ENCODE measurements around the gene RANGAP1. TPM values are rescaled to one million over a fixed set of nuclear protein-coding genes. Genes with fewer than 3 reads are reported as not detected.

RANGAP1 gene
- total RNA-seq = 121 and 135 TPM in 2 replicates

DNA sequence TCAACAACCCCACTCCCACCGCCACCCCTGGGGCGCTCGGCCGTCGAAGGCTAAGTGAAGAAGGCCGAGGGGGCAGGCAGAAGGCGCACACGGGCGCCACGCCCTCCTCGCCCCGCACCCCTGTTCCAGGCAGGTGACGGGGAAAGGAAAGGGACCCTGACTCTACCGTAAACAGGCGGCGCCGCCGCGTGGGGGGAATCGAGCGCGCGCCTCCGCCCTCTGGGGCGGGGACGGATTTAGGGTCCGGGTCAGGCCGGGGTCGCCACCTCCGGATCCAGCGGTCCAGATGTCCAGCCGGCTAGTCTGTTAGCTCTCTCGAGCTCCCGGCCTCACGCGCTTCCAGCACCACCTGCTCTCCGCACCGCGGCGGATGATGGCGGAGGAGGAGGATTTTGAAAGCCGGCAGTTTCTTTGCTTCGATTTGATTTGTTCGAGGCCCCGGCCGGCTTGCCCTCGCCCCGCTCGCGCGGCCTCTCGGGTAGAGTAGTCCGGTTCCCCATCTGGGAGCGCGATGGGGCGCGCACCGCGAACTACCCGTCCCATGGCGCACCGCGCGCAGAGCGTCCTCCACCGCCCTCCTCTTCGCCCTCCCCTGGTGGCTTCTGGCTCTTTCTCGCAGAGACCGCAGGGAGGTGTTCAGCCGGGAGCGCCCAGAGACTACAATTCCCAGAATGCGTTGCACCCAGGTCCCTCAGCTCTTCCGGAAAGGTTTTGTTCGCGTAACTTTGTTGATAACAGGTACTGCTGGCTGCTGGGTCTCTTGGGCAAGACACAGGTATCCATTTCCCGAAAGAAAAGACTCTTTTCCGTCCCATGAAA is at the start of gene RANGAP1:
Gene RANGAP1, minus strand, starts transcription at position 368 of the 819 bp plus-strand sequence. CDS start 5,143 bp downstream, outside the sequence.
- DNase-seq (ENCODE audit: extremely low read depth, low read depth, low spot score) = peak; percentile 90

GRCh38 chr22:41334951-41335635 is 49.1 kb upstream of the RANGAP1 start:
- no peak for DNase-seq (ENCODE audit: extremely low read depth, low read depth, low spot score)

- DNase-seq (ENCODE audit: extremely low read depth, low read depth, low spot score) = no peak
Observed at GRCh38 chr22:41334215-41334614, 48.2 kb upstream of the RANGAP1 start.

DNA sequence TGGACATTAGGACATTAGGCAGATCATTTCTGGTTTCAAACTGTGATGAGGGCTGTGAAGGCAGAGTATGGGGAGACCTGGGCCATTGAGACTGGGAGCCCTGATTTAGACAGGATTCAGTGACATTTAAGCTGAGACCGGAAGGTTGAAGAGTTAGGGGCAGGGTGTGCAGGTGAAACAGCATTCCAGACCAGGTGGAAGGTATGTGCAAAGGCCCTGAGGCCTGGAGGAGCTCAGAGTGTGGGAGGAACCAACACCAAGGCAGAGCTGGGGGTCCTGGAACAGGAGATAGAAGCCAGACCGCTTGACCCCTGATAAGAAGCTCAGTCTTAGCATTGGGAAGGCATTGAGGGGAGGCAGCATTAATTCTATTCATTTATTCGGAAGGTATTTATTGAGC is 47.8 kb upstream of the RANGAP1 start:
- DNase-seq (ENCODE audit: extremely low read depth, low read depth, low spot score) = no peak

- DNase-seq (ENCODE audit: extremely low read depth, low read depth, low spot score) = no peak
Observed at GRCh38 chr22:41332217-41332939, 46.4 kb upstream of the RANGAP1 start.

DNA sequence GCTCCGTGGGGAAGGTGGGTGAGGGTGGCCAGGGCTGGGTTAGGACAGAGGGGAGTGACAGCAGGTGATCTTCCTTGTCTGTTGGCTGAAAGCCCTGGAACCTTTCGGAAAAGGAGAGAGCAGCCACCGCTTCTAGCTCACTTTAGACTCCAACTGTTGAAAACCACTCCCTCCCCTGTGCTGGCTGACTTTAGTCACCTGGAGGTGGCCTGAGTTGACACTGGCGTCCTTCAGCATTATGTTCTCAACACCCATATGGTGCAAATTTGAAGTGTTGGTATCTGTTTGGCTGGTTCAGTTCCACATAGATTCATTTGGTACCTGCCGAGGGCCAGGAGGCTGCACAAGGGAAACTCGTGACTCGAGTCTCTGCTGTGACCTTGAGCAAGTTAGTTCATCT is 44.2 kb upstream of the RANGAP1 start:
- DNase-seq (ENCODE audit: extremely low read depth, low read depth, low spot score) = no peak

- DNase-seq (ENCODE audit: extremely low read depth, low read depth, low spot score) = no peak
Observed at GRCh38 chr22:41327124-41327523, 41.1 kb upstream of the RANGAP1 start.

DNA sequence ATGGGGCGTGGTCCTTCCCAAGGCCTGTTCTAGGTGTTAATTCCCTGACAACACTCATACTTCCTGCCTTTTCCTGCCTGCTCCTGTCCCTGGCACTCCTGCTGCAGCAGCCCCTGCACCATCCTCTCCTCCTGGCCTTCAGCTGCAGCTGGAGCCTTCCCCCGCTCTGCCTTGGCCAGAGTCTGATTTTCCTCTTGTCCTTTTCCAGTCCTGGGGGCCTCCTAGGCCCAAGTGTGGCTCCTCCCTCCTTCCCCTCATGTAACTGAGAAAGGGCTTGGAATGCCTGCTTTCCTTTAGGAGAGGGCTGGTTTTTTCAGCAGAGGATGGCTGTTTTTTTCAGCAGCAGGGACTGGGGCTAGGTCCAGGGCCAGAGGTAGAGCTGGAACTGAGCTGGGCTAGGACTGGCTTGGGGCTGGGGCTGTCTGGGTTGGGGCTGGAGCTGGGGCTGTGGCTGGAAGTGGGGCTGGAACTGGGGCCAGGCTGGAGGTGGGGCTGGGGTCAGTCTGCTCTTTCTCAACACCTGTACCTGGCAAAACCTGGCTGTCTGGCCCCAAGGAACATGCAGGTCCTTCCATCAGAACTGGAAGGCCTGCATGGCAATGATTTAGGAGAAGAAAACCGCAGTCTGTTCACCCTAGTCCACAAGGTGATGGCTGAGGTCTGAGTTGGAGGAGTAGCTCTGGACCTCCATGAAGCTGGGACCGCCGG is 39.0 kb upstream of the RANGAP1 start:
- no peak for DNase-seq (ENCODE audit: extremely low read depth, low read depth, low spot score)

DNA sequence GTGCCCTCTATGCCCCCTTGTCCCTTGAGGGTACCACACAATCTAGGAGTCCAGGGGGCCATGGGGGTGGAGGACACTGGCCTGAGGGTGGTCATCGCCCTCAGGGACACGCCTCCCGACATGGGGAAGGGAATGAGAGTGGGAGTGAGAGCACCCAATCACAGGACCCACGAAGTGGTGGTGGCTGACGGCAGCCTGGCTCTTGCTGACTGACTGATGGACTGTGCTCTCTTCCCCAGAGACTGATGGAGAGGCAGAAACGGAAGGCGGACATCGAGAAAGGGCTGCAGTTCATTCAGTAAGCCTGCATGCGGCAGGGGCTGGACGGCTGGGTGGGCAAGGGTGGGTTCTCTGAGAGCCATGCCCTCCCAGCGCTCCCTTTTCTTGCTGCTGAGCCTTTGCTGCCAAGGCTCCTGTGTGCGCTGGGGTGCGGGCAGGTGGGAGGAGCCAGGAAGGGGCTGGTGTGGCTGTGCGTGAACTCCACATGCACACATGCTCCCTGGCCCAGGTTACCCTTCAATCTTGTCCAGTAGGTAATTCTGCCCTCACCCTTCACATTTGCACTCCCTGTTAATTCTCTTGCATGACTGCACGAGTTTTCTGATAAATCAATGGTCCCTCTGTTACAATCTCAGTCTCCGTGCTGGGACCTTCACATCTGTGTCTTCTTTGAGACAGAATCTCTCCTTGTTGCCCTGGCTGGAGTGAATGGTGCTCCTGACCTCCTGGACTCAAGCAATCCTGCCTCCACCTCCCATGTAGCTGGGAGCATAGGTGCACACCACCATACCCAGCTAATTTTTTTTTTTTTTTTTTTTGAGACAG is 34.6 kb upstream of the RANGAP1 start:
- no peak for DNase-seq (ENCODE audit: extremely low read depth, low read depth, low spot score)

DNA sequence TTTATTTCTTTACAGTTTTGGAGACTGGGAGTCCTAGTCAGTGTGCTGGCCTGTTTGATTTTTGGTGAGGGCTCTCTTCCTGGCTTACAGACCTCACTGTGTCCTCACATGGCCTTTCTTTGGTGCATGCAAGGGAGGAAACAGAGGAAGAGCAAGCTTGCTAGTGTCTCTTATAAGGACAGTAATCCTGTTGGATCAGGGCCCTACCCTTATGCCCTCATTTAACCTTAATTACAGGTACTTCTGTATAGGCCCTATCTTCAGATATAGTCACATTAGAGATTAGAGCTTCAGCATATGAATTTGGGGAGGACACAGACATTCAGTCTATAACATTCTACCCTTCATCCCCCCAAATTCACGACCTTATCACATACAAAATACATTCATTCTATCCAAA is 29.6 kb upstream of the RANGAP1 start:
- no peak for DNase-seq (ENCODE audit: extremely low read depth, low read depth, low spot score)

DNA sequence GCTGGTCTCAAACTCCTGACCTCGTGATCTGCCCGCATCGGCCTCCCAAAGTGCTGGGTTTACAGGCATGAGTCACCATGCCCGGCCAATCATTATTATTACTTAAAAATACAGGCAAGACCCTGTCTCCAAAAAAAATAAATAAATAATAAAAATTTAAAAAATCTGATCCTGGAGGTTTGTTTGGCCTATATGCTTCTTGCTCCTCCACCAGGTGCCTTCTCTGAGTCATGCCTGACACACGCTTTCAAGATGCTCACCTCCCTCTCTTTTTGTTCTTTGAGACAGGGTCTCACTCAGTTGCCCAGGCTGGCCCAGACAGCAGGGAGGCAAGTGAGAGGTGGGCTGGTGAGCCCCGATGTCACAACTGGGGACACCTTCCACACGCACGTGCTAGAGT is 28.8 kb upstream of the RANGAP1 start:
- no peak for DNase-seq (ENCODE audit: extremely low read depth, low read depth, low spot score)

- no peak for DNase-seq (ENCODE audit: extremely low read depth, low read depth, low spot score)
Observed at GRCh38 chr22:41311487-41311886, 25.5 kb upstream of the RANGAP1 start.

DNA sequence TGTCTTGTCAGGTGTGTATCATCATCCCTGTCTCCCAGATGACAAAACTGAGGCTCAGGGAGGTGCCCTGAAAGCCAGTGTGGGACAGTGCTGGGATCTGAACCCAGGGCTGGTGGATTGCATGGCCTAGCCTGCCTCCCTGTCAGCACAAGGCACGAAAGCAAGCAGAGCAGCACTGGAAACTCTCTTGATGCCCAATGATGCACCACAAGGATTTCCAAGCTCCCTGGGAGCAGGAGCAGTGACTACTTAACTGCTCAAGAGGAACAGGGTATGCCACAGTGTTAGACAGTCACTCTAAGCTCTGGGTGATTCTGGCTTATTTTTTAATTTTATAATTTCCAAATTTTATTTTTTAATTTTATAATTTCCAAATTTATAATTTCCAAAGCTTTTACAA is 24.3 kb upstream of the RANGAP1 start:
- DNase-seq (ENCODE audit: extremely low read depth, low read depth, low spot score) = no peak

GRCh38 chr22:41308544-41308947 is 22.6 kb upstream of the RANGAP1 start:
- DNase-seq (ENCODE audit: extremely low read depth, low read depth, low spot score) = no peak

DNA sequence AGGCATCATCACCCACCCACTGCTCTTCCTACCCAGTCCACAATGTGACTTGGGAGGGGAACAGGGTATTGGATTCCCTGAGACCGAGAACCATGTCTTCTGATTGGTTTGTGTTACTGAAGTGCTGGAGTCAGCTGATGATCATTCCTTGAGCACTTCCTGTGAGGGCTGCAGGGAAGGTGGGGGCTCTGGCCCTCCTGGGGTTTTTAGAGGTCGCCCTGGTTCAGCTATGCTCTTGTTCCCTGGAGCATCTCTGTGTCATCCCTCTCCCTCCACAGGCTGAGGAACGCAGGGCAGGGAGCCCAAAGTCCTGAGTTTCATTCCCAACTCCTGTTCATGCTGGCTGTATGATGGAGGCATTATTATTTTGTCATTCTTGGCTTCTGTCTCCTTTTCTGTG is 22.1 kb upstream of the RANGAP1 start:
- no peak for DNase-seq (ENCODE audit: extremely low read depth, low read depth, low spot score)

DNA sequence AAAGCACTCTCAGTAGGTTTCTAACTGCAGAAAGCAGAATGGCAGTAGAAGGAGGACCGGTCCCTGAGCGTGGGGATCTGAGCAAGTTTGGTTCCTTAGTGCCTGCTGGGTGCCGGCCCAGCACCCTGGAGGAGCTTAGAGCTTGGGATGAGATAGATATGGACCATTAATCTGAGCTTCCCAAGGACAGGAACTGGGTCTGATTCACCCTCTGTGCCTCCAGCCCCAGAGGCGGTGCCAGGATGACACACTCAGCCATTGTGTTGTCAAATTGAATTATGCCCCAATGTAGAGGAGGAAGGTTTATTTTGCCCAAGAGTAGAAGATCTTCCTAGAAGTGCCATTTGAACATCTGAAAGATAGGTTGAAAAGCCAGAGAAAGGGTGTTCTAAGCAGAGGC is 19.7 kb upstream of the RANGAP1 start:
- no peak for DNase-seq (ENCODE audit: extremely low read depth, low read depth, low spot score)

- DNase-seq (ENCODE audit: extremely low read depth, low read depth, low spot score) = no peak
Observed at GRCh38 chr22:41302811-41303210, 16.8 kb upstream of the RANGAP1 start.

DNA sequence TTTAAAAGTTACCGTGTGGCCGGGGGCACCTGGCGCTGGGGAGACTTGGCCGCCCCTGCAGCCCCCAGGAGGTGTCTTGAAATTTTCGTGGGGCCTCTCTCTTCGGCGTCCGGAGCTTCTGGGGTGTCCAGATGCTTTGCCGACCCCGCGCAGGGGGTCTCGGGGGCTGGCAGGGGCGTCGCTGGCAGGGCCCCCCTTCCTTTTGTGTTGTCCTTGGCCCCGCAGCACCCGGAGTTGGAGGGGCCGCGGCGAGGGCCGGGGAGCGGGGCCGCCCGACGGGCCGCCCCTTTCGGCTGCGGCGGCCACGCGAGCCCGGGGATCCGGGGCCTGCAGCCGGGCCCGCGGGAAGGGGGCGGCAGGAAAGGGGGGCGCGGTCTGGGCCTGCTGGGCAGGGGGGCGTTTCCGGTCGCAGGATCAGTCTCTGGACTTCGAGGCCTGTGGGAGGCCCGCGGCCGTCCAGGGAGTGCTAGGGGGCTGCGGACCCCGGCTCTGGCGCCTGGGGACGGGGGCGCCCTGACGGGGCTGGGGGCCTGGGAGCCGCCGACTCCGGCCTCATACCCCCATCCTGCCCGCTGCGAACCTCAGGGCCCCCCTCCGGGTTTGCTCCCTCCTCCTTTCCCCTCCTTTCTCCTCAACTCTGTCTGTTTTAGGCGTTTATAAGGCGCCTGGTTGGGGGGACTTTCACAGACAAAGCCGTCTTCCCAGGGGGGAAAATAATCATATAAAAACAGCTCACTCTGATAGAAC is 16.2 kb upstream of the RANGAP1 start:
- DNase-seq (ENCODE audit: extremely low read depth, low read depth, low spot score) = no peak
